ENCODE data around the gene SDHAF3. TPM values are rescaled to one million over a fixed set of nuclear protein-coding genes. Genes with fewer than 3 reads are reported as not detected.
"Not testable (repeated sequence)": the region's sequence is repeated elsewhere in the genome, so short reads cannot be mapped to it uniquely, and the experiment has no call there.

SDHAF3 gene
- total RNA-seq, 1 experiment from 2014 or later: 9.2 TPM

DNA sequence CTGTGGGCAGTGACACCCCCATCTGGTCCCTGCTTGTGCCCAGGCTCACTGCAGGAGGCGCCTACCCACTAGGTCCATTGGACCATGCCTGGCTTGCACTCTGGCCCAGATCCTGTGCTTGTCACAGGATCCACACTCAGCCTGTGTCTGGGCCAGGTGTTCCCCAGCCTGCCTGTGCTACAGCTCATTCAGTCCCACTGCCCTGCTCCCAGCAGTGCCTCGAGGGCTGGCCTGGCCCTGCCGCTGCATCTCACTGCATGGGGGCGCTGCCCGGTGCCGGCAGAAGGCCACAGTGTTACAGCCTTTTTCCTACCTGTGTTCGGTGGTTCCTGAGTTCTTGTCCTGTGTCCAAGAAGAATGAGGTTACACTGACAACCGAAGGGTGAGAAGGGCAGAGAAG, 21.3 kb downstream of the SDHAF3 start:
- no peaks in the 10 kb centered on the region for H3K4me1 Mint-ChIP-seq (ENCODE audit: low read depth, unreplicated experiment)

GRCh38 chr7:97145068-97145467, 27.6 kb downstream of the SDHAF3 start:
- DNase-seq: no peak
- intact Hi-C loops (cut with micrococcal nuclease; ENCODE audit: unreplicated experiment): loop anchor here (2.0 to 5.0 kb wide), 2 partner anchors 34 to 692 kb away; no protein-coding TSS in a partner anchor
- CTCF ChIA-PET: interaction anchor here (1.0 kb wide), 1 partner anchor 868 kb away, joined by 3 read pairs; no protein-coding TSS in a partner anchor

More for the DNA sequence above, 21.3 kb downstream of the SDHAF3 start:
- no peak for DNase-seq
- BruUV-seq (replicated peaks): no TSS peak
- CTCF ChIA-PET: no interaction called here
- intact Hi-C loops (cut with micrococcal nuclease; ENCODE audit: unreplicated experiment): no loop called here
- H3K27ac Mint-ChIP-seq (ENCODE audit: unreplicated experiment): no peak overlapping the region
- no peaks in the 10 kb centered on the region for H3K9me3 Mint-ChIP-seq (ENCODE audit: low read depth, unreplicated experiment)
- no peaks in the 10 kb centered on the region for H3K27me3 Mint-ChIP-seq (ENCODE audit: unreplicated experiment)
- H3K4me3 Mint-ChIP-seq (ENCODE audit: low read depth, unreplicated experiment): no peak overlapping the region
- H3K36me3 Mint-ChIP-seq (ENCODE audit: insufficient read depth, unreplicated experiment): no peaks in the 10 kb centered on the region
- no peak for TF ChIP-seq CTCF (IDR thresholded peaks at IDR 0.05; ENCODE audit: unreplicated experiment)

DNA sequence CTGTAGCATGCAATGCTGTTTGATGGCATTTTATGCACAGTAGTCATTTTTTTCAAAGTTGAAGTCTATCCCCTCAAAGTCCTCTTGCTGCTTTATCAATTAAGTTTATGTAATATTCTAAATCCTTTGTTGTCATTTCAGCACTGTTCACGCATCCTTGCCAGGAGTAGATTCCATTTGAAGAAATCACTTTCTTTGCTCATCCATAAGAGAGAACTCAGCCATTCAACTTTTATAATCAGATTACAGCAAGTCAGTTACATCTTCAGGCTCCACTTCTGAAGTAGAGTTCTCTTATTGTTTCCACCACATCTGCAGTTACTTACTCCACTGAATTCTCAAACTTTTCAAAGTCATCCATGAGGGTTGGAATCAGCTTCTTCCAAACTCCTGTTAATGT, 32.3 kb downstream of the SDHAF3 start:
- H3K36me3 Mint-ChIP-seq (ENCODE audit: insufficient read depth, unreplicated experiment): no peaks in the 10 kb centered on the region
- intact Hi-C loops (cut with micrococcal nuclease; ENCODE audit: unreplicated experiment): loop anchor here (5.0 kb wide), 1 partner anchor 687 kb away; no protein-coding TSS in a partner anchor
- no peak overlapping the region for H3K4me3 Mint-ChIP-seq (ENCODE audit: low read depth, unreplicated experiment)
- CTCF ChIA-PET: no interaction called here
- no peak for TF ChIP-seq CTCF (IDR thresholded peaks at IDR 0.05; ENCODE audit: unreplicated experiment)
- no TSS peak for BruUV-seq (replicated peaks)
- H3K4me1 Mint-ChIP-seq (ENCODE audit: low read depth, unreplicated experiment): no peaks in the 10 kb centered on the region
- no peak overlapping the region for H3K27ac Mint-ChIP-seq (ENCODE audit: unreplicated experiment)
- no peaks in the 10 kb centered on the region for H3K9me3 Mint-ChIP-seq (ENCODE audit: low read depth, unreplicated experiment)
- no peaks in the 10 kb centered on the region for H3K27me3 Mint-ChIP-seq (ENCODE audit: unreplicated experiment)
- no peak for DNase-seq

More at GRCh38 chr7:97145068-97145467, 27.6 kb downstream of the SDHAF3 start:
- TF ChIP-seq CTCF (IDR thresholded peaks at IDR 0.05; ENCODE audit: unreplicated experiment): no peak
- H3K27ac Mint-ChIP-seq (ENCODE audit: unreplicated experiment): no peak overlapping the region
- no TSS peak for BruUV-seq (replicated peaks)
- H3K36me3 Mint-ChIP-seq (ENCODE audit: insufficient read depth, unreplicated experiment): no peaks in the 10 kb centered on the region
- H3K27me3 Mint-ChIP-seq (ENCODE audit: unreplicated experiment): no peaks in the 10 kb centered on the region
- H3K4me3 Mint-ChIP-seq (ENCODE audit: low read depth, unreplicated experiment): no peak overlapping the region
- no peaks in the 10 kb centered on the region for H3K4me1 Mint-ChIP-seq (ENCODE audit: low read depth, unreplicated experiment)
- no peaks in the 10 kb centered on the region for H3K9me3 Mint-ChIP-seq (ENCODE audit: low read depth, unreplicated experiment)

GRCh38 chr7:97155897-97156418, 38.5 kb downstream of the SDHAF3 start:
- Mint-ChIP-seq H3K9me3 (ENCODE audit: low read depth, unreplicated experiment) (no peaks in the 10 kb centered on the region), H3K4me1 (ENCODE audit: low read depth, unreplicated experiment) (no peaks in the 10 kb centered on the region), H3K27me3 (ENCODE audit: unreplicated experiment) (no peaks in the 10 kb centered on the region), H3K27ac (ENCODE audit: unreplicated experiment) (no peak overlapping the region), H3K36me3 (ENCODE audit: insufficient read depth, unreplicated experiment) (no peaks in the 10 kb centered on the region), H3K4me3 (ENCODE audit: low read depth, unreplicated experiment) (no peak overlapping the region)
- intact Hi-C loops (cut with micrococcal nuclease; ENCODE audit: unreplicated experiment): no loop called here
- no peak for DNase-seq
- CTCF ChIA-PET: no interaction called here
- no TSS peak for BruUV-seq (replicated peaks)
- no peak for TF ChIP-seq CTCF (IDR thresholded peaks at IDR 0.05; ENCODE audit: unreplicated experiment)

GRCh38 chr7:97159984-97160383, 42.5 kb downstream of the SDHAF3 start:
- H3K4me3 Mint-ChIP-seq (ENCODE audit: low read depth, unreplicated experiment); H3K9me3 Mint-ChIP-seq (ENCODE audit: low read depth, unreplicated experiment); BruUV-seq (replicated peaks); CTCF ChIA-PET; intact Hi-C loops (cut with micrococcal nuclease; ENCODE audit: unreplicated experiment); DNase-seq; H3K27me3 Mint-ChIP-seq (ENCODE audit: unreplicated experiment); H3K27ac Mint-ChIP-seq (ENCODE audit: unreplicated experiment); H3K4me1 Mint-ChIP-seq (ENCODE audit: low read depth, unreplicated experiment); H3K36me3 Mint-ChIP-seq (ENCODE audit: insufficient read depth, unreplicated experiment): not testable (repeated sequence)

GRCh38 chr7:97161609-97162008, 44.1 kb downstream of the SDHAF3 start:
- BruUV-seq (replicated peaks); intact Hi-C loops (cut with micrococcal nuclease; ENCODE audit: unreplicated experiment); H3K4me3 Mint-ChIP-seq (ENCODE audit: low read depth, unreplicated experiment); H3K27ac Mint-ChIP-seq (ENCODE audit: unreplicated experiment); H3K27me3 Mint-ChIP-seq (ENCODE audit: unreplicated experiment); H3K4me1 Mint-ChIP-seq (ENCODE audit: low read depth, unreplicated experiment); H3K36me3 Mint-ChIP-seq (ENCODE audit: insufficient read depth, unreplicated experiment); H3K9me3 Mint-ChIP-seq (ENCODE audit: low read depth, unreplicated experiment); DNase-seq; CTCF ChIA-PET: not testable (repeated sequence)

Measured in Calu3 (cell line).